SK-N-SH (cell line): ENCODE data around the gene ZBTB16. TPM values are rescaled to one million over a fixed set of nuclear protein-coding genes. Genes with fewer than 3 reads are reported as not detected.

Experiments
- CTCF ChIA-PET: fragments of 300-600, 350-600 bp; formaldehyde crosslinking; extraction: SDS; loops from one replicate; lab custom pipeline; 2021; lab: Yijun Ruan, JAX
- POLR2A ChIA-PET: fragments of 350-600 bp; sonication (Branson Sonifier 250); formaldehyde crosslinking; extraction: SDS; loops from one replicate; lab custom pipeline; 2020; ENCODE audit warnings: antibody characterized with exemption, inconsistent platforms; lab: Yijun Ruan, JAX
- DNase-seq: peaks from one replicate; pipeline ENCODE4 v3.0.0; 2012
- H2AFZ ChIP-seq: fragments of 200-600 bp; sonication (generic); 2 replicates; pipeline ENCODE4 v1.8.1; 2016; ENCODE audit warnings: antibody characterized with exemption, mild to moderate bottlenecking, low read depth
- H3F3A ChIP-seq: fragments of 200-600 bp; sonication (generic); replicated peaks from 2 replicates; pipeline ENCODE3; 2016; ENCODE audit warnings: antibody characterized with exemption, mild to moderate bottlenecking; ENCODE audit not compliant: insufficient read depth
- H3K27ac ChIP-seq, 2 experiments: fragments of 200-500 bp in 1 of 2; fragments of 200-600 bp in 1 of 2; sonication (Bioruptor generic) in 1 of 2; sonication (generic), shearing (Covaris generic) in 1 of 2; 2 replicates each; pipeline versions ENCODE4 v1.5.1 to v1.6.1; 2014 to 2016; ENCODE audit warnings: low read depth in 2 of 2, inconsistent platforms in 1 of 2, low read length in 1 of 2, mild to moderate bottlenecking in 1 of 2, mixed read lengths in 1 of 2
- H3K27me3 ChIP-seq: fragments of 200-600 bp; sonication (generic), shearing (Covaris generic); 2 replicates; pipeline ENCODE4 v1.6.1; 2016; ENCODE audit warnings: mixed run types; ENCODE audit not compliant: insufficient read depth
- H3K36me3 ChIP-seq, 2 experiments: fragments of 200-500 bp in 1 of 2; fragments of 200-600 bp in 1 of 2; sonication (Bioruptor generic) in 1 of 2; sonication (generic) in 1 of 2; replicated peaks in 1 of 2; 2 replicates each; pipeline versions ENCODE3 to v1.5.1; 2014 to 2016; ENCODE audit warnings: low read length in 1 of 2, mild to moderate bottlenecking in 1 of 2; ENCODE audit not compliant: insufficient read depth in 2 of 2, control insufficient read depth in 1 of 2
- H3K4me1 ChIP-seq, 2 experiments: fragments of 200-500 bp in 1 of 2; fragments of 200-600 bp in 1 of 2; sonication (Bioruptor generic) in 1 of 2; sonication (generic), shearing (Covaris generic) in 1 of 2; 2 replicates each; pipeline versions ENCODE4 v1.5.1 to v1.6.1; 2014 to 2016; ENCODE audit warnings: low read depth in 1 of 2, low read length in 1 of 2, mixed run types in 1 of 2; ENCODE audit not compliant: insufficient read depth in 2 of 2, control insufficient read depth in 1 of 2
- H3K4me2 ChIP-seq: fragments of 200-600 bp; sonication (generic), shearing (Covaris generic); 2 replicates; pipeline ENCODE4 v1.6.1; 2017; ENCODE audit warnings: mixed run types
- H3K4me3 ChIP-seq, 2 experiments: fragments of 200-500 bp in 1 of 2; fragments of 200-600 bp in 1 of 2; sonication (Bioruptor generic) in 1 of 2; sonication (generic), shearing (Covaris generic) in 1 of 2; 2 replicates each; pipeline versions ENCODE4 v1.5.1 to v1.8.1; 2014 to 2016; ENCODE audit warnings: low read depth in 2 of 2, inconsistent platforms in 1 of 2, low read length in 1 of 2, mild to moderate bottlenecking in 1 of 2, mixed read lengths in 1 of 2, moderate library complexity in 1 of 2
- H3K79me2 ChIP-seq: fragments of 200-600 bp; sonication (generic); 2 replicates; pipeline ENCODE4 v1.8.1; 2017; ENCODE audit warnings: mild to moderate bottlenecking; ENCODE audit not compliant: insufficient read depth
- H3K9ac ChIP-seq: fragments of 200-600 bp; sonication (generic); 2 replicates; pipeline ENCODE4 v1.6.1; 2017; ENCODE audit warnings: mixed run types
- H3K9me2 ChIP-seq: fragments of 200-600 bp; sonication (generic); 2 replicates; pipeline ENCODE4 v1.6.1; 2017; ENCODE audit warnings: mixed run types
- H3K9me3 ChIP-seq: fragments of 200-600 bp; sonication (generic); 2 replicates; pipeline ENCODE4 v1.6.1; 2017; ENCODE audit warnings: mixed run types, mild to moderate bottlenecking, moderate library complexity
- H4K20me1 ChIP-seq: fragments of 200-600 bp; sonication (generic); 2 replicates; pipeline ENCODE4 v1.6.1; 2017; ENCODE audit warnings: mild to moderate bottlenecking, mixed run types; ENCODE audit not compliant: insufficient read depth
- ELF1 ChIP-seq: IDR thresholded peaks from 2 replicates; pipeline ENCODE4 v1.4.0; 2012
- EZH2phosphoT487 ChIP-seq: fragments of 200-600 bp; sonication (generic); IDR thresholded peaks from 2 replicates; pipeline ENCODE4 v1.6.1; 2017; ENCODE audit warnings: low read depth, mixed run types, mild to moderate bottlenecking, antibody characterized with exemption, moderate library complexity, borderline replicate concordance
- FOXM1 ChIP-seq: IDR thresholded peaks from 2 replicates; pipeline ENCODE4 v1.4.0; 2012; ENCODE audit warnings: low read depth, mild to moderate bottlenecking
- GABPA ChIP-seq: IDR thresholded peaks from 2 replicates; pipeline ENCODE4 v1.4.0; 2012; ENCODE audit warnings: low read depth, mild to moderate bottlenecking
- MXI1 ChIP-seq: IDR thresholded peaks from 2 replicates; pipeline ENCODE4 v1.6.1; 2012; ENCODE audit warnings: mild to moderate bottlenecking, low read depth, low read length, improper control_type of control experiment
- NFIC ChIP-seq: IDR thresholded peaks from 2 replicates; pipeline ENCODE4 v1.4.0; 2012; ENCODE audit warnings: borderline replicate concordance
- NRF1 ChIP-seq: IDR thresholded peaks from 2 replicates; pipeline ENCODE4 v1.6.1; 2012; ENCODE audit warnings: low read depth, mild to moderate bottlenecking, low read length
- POLR2AphosphoS5 ChIP-seq: IDR thresholded peaks from 2 replicates; pipeline ENCODE4 v1.6.1; 2012; ENCODE audit warnings: low read depth, low read length
- RAD21 ChIP-seq: IDR thresholded peaks from 2 replicates; pipeline ENCODE4 v1.6.1; 2012; ENCODE audit warnings: mild to moderate bottlenecking, low read length
- RCOR1 ChIP-seq: fragments of 150-350 bp; IDR thresholded peaks from 2 replicates; pipeline ENCODE4 v1.6.1; 2017; ENCODE audit warnings: antibody characterized with exemption, low read length
- SIN3A ChIP-seq: IDR thresholded peaks from 2 replicates; pipeline ENCODE4 v1.6.1; 2012; ENCODE audit warnings: low read depth, mild to moderate bottlenecking, low read length, moderate library complexity, borderline replicate concordance
- TEAD4 ChIP-seq: IDR thresholded peaks from 2 replicates; pipeline ENCODE4 v1.4.0; 2012; ENCODE audit warnings: mild to moderate bottlenecking, borderline replicate concordance; ENCODE audit not compliant: insufficient read depth
- WGBS: methylation state at CpG from one replicate; pipeline ENCODE4 v1.1.6; 2017; ENCODE audit warnings: low lambda C conversion rate; 5-methylcytosine and 5-hydroxymethylcytosine counted together
- polyA plus RNA-seq, 3 experiments: library from polyadenylated mRNA; depleted of rRNA; stranded (reverse); fragments of >200 nt; gene quantifications; 2 replicates each; pipeline ENCODE4 v1.2.3, GENCODE V29; 2012
- TF ChIP-seq, protein P1 (sequence below): IDR thresholded peaks from 2 replicates; pipeline ENCODE4 v1.6.1; 2012; ENCODE audit warnings: mild to moderate bottlenecking, low read depth, low read length, moderate library complexity
- TF ChIP-seq, protein P2 (sequence below): fragments of 200-600 bp; sonication (generic); IDR thresholded peaks from 2 replicates; pipeline ENCODE4 v1.6.1; 2017; ENCODE audit warnings: antibody characterized with exemption, mild to moderate bottlenecking, moderate library complexity
- TF ChIP-seq, protein P3 (sequence below): IDR thresholded peaks from 2 replicates; pipeline ENCODE4 v1.4.0; 2012; ENCODE audit warnings: low read depth, borderline replicate concordance
- TF ChIP-seq, protein P4 (sequence below): IDR thresholded peaks from 2 replicates; pipeline ENCODE4 v1.4.0; 2012; ENCODE audit warnings: low read depth, borderline replicate concordance
- TF ChIP-seq, protein P5 (sequence below): fragments of 150-350 bp; IDR thresholded peaks from 2 replicates; pipeline ENCODE4 v1.6.1; 2017; ENCODE audit warnings: antibody characterized with exemption, low read length, low read depth, borderline replicate concordance

ZBTB16 gene
- polyA plus RNA-seq, 1 of the 3 experiments (the other 2 are of a cell fraction): not detected

DNA sequence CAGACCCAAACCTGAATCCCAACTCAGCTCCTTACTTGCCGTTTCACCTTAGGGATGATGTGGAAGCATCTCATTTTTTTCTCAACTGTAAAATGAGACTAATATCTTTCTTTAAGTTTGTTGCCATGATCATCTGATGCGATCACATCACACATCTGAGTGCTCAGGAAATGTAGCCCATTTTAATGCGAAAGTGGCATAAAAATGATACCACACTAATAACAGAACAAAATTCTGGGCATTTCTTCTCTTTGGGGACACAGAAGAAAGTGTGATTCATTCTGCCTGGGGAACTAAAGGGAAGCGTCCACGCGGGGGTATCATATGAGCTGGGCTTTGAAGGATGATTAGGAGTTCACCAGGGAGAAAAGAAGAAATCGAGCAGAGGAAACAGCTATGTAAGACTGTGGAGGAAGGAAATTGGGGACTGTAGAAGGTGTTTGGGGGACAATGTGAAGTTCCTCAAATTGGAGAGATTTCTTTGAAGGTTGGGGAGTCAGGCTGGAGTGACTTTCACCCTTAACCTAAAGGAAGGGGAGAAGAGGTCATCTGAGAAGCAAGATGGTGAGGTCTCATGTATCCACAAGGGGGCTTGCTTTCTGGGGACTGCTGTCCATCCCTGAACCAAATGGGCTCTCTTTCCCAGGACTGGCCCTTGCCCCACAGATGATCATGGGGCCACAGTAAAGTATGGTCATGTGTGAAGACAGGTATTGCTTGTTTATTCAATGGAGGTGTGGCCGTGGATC is 187.0 kb downstream of the ZBTB16 start:
- no peaks in the 10 kb centered on the region for H4K20me1 ChIP-seq
- no peak overlapping the region for H3K9ac ChIP-seq
- no peak for TF ChIP-seq ELF1
- no peak for TF ChIP-seq POLR2AphosphoS5
- no peak for TF ChIP-seq GABPA
- no peak for TF ChIP-seq NRF1
- TF ChIP-seq TEAD4: no peak
- no peak for TF ChIP-seq MXI1
- TF ChIP-seq RCOR1: no peak
- TF ChIP-seq, protein P1, sequence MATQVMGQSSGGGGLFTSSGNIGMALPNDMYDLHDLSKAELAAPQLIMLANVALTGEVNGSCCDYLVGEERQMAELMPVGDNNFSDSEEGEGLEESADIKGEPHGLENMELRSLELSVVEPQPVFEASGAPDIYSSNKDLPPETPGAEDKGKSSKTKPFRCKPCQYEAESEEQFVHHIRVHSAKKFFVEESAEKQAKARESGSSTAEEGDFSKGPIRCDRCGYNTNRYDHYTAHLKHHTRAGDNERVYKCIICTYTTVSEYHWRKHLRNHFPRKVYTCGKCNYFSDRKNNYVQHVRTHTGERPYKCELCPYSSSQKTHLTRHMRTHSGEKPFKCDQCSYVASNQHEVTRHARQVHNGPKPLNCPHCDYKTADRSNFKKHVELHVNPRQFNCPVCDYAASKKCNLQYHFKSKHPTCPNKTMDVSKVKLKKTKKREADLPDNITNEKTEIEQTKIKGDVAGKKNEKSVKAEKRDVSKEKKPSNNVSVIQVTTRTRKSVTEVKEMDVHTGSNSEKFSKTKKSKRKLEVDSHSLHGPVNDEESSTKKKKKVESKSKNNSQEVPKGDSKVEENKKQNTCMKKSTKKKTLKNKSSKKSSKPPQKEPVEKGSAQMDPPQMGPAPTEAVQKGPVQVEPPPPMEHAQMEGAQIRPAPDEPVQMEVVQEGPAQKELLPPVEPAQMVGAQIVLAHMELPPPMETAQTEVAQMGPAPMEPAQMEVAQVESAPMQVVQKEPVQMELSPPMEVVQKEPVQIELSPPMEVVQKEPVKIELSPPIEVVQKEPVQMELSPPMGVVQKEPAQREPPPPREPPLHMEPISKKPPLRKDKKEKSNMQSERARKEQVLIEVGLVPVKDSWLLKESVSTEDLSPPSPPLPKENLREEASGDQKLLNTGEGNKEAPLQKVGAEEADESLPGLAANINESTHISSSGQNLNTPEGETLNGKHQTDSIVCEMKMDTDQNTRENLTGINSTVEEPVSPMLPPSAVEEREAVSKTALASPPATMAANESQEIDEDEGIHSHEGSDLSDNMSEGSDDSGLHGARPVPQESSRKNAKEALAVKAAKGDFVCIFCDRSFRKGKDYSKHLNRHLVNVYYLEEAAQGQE: no peak
- TF ChIP-seq, protein P2, sequence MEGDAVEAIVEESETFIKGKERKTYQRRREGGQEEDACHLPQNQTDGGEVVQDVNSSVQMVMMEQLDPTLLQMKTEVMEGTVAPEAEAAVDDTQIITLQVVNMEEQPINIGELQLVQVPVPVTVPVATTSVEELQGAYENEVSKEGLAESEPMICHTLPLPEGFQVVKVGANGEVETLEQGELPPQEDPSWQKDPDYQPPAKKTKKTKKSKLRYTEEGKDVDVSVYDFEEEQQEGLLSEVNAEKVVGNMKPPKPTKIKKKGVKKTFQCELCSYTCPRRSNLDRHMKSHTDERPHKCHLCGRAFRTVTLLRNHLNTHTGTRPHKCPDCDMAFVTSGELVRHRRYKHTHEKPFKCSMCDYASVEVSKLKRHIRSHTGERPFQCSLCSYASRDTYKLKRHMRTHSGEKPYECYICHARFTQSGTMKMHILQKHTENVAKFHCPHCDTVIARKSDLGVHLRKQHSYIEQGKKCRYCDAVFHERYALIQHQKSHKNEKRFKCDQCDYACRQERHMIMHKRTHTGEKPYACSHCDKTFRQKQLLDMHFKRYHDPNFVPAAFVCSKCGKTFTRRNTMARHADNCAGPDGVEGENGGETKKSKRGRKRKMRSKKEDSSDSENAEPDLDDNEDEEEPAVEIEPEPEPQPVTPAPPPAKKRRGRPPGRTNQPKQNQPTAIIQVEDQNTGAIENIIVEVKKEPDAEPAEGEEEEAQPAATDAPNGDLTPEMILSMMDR: no peak
- TF ChIP-seq NFIC: no peak
- TF ChIP-seq, protein P3, sequence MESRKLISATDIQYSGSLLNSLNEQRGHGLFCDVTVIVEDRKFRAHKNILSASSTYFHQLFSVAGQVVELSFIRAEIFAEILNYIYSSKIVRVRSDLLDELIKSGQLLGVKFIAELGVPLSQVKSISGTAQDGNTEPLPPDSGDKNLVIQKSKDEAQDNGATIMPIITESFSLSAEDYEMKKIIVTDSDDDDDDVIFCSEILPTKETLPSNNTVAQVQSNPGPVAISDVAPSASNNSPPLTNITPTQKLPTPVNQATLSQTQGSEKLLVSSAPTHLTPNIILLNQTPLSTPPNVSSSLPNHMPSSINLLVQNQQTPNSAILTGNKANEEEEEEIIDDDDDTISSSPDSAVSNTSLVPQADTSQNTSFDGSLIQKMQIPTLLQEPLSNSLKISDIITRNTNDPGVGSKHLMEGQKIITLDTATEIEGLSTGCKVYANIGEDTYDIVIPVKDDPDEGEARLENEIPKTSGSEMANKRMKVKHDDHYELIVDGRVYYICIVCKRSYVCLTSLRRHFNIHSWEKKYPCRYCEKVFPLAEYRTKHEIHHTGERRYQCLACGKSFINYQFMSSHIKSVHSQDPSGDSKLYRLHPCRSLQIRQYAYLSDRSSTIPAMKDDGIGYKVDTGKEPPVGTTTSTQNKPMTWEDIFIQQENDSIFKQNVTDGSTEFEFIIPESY: no peak
- no peak for TF ChIP-seq EZH2phosphoT487
- TF ChIP-seq FOXM1: no peak
- TF ChIP-seq, protein P4, sequence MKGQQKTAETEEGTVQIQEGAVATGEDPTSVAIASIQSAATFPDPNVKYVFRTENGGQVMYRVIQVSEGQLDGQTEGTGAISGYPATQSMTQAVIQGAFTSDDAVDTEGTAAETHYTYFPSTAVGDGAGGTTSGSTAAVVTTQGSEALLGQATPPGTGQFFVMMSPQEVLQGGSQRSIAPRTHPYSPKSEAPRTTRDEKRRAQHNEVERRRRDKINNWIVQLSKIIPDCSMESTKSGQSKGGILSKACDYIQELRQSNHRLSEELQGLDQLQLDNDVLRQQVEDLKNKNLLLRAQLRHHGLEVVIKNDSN: no peak
- no peak for TF ChIP-seq RAD21
- no peak for TF ChIP-seq SIN3A
- TF ChIP-seq, protein P5, sequence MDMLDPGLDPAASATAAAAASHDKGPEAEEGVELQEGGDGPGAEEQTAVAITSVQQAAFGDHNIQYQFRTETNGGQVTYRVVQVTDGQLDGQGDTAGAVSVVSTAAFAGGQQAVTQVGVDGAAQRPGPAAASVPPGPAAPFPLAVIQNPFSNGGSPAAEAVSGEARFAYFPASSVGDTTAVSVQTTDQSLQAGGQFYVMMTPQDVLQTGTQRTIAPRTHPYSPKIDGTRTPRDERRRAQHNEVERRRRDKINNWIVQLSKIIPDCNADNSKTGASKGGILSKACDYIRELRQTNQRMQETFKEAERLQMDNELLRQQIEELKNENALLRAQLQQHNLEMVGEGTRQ: no peak
- DNase-seq: peak; percentile 14
- no peaks in the 10 kb centered on the region for H3F3A ChIP-seq
- H3K4me1 ChIP-seq: no peaks in the 10 kb centered on the region; a peak in 1 of 4 replicates
- H3K4me3 ChIP-seq: no peak overlapping the region
- H3K79me2 ChIP-seq: no peaks in the 10 kb centered on the region
- no peaks in the 10 kb centered on the region for H3K9me3 ChIP-seq
- ChIA-PET POLR2A (interaction anchor here (0.5 kb wide), 1 partner anchor 27 kb away, joined by 3 read pairs; no protein-coding TSS in a partner anchor), CTCF (interaction anchor here (0.7 to 7.6 kb wide), 4 partner anchors 9 to 251 kb away, joined by 3 to 100 read pairs (median 4); no protein-coding TSS in a partner anchor)
- H3K27me3 ChIP-seq: peaks cover 19% of the 10 kb centered on the region; the same call in 1 of the 2 replicates
- no peak overlapping the region for H2AFZ ChIP-seq
- no peaks in the 10 kb centered on the region for H3K9me2 ChIP-seq
- H3K36me3 ChIP-seq: no peaks in the 10 kb centered on the region
- 50% methylated on average over 7 of the region's 8 CpGs for WGBS
- H3K27ac ChIP-seq: no peak overlapping the region
- H3K4me2 ChIP-seq: no peak overlapping the region
